ENCODE data around the gene EMX2.

Gene EMX2

DNA sequence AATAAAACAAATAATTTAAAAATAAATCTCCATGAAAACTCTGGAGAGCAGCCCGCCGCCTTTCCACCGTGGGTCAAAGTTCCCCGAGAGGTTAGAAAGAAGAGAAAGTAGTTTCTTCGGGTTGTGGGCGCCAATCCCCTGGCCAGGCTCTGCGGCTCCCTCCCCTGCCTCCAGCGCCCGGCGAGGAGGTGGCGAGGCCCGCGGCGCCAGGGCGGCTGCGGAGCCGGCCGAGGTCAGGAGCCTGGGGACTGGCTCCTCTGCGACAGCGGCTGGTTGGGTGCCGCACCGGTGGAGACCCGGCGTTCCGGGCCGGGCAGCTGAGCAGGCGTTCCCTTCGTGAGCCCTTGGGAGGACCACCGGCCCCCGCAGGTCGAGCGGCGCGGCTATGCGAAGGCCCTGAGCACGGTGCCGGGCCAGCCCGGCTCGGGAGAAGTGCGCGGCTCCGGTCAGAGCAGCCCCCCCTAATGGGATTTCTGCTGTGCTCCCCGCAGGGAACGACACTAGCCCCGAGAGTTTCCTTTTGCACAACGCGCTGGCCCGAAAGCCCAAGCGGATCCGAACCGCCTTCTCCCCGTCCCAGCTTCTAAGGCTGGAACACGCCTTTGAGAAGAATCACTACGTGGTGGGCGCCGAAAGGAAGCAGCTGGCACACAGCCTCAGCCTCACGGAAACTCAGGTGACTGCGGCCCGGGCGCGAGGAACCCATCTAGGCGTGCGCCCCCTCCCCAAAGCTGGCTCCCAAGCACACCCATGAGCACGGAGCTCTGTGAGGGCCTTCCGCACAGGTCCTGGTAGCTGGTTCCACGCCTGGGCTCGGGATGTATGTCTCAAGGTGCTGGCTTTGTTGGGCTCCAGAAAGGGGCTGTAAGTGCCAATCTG is 2.8 kb downstream of the EMX2 start:
- DNase-seq, result no peak

DNA sequence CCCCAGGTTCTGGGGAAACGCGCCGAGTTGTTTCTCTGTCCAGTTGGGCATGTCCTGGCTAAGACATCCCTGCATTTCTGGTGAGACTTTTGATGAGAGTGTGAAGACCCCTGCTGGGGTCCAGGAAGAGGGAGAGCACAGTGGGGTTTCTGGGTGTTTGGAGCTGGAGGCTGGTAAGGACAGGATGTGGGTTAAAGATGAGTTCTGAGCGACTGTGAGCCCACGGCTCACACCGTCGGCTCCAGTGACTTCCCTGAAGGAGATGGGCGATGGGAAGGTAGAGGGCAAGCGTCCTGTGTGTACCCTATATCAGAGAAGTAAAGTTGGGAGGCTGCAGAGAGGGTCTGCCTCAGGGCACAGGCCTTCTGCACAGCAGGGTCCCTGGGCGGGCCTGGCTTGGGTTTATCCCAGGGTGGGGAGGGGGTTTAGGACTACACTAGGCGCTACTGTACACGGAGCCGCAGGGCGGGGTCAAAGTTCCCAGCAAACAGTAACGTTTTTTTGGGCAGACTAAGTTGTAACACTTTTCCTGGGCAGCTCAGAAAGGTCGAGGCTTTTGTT is 3.6 kb downstream of the EMX2 start:
- DNase-seq, result no peak

DNA sequence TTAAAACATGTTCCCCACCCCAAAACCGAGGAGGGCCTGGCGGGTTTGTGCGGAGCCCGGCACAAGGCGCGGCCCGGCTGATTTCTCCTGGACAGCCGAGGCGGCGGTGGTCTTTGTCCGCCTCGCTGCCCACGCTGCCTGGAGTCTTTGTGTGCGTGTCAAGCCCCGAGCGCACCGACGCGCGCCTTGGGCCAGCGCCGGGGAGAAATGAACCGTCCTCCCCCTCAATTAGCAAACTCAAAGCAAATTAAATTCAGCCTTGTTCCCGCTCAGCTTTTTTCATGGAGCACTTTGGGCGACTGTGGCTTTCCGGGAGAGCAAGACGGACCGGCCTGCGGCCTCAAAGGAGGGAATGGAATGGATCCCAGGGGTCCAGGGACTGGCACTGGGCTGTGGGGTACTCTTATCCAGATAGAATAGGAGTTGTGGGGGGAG is 4.1 kb downstream of the EMX2 start:
- DNase-seq, result no peak

DNA sequence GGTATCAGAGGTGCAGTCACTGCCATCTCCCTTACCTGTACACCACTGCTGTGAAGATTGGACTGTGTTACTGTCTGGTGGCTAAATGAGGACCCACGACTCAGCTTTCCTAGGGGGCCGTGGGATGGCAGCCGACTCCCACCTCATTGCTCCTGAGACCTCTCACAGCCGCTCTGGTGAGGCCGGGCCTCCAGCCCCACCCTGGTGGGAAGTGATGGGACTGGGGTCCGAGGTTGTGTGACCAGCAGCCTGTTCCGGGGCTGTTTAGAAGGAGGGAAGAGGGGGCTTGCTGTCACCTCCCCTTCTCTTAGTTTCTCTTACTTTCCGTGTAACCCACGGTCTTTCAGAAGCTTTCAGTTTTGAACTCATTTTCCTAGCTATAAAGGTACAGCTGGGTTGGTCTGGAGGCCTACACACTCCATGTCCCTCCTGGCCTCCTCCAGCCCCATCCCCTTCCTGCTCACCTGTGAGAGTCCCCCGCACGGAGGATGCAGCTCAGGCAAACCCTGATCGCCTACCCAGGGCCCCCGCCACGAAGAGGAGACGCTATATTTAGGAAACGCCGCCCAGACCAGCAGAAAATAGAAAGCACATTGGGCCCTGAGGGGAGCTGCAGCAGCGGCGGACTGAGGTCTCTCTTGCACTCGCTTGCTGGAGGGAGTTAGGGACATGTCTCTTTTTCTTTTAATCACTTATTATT is 4.6 kb downstream of the EMX2 start:
- DNase-seq, result no peak

DNA sequence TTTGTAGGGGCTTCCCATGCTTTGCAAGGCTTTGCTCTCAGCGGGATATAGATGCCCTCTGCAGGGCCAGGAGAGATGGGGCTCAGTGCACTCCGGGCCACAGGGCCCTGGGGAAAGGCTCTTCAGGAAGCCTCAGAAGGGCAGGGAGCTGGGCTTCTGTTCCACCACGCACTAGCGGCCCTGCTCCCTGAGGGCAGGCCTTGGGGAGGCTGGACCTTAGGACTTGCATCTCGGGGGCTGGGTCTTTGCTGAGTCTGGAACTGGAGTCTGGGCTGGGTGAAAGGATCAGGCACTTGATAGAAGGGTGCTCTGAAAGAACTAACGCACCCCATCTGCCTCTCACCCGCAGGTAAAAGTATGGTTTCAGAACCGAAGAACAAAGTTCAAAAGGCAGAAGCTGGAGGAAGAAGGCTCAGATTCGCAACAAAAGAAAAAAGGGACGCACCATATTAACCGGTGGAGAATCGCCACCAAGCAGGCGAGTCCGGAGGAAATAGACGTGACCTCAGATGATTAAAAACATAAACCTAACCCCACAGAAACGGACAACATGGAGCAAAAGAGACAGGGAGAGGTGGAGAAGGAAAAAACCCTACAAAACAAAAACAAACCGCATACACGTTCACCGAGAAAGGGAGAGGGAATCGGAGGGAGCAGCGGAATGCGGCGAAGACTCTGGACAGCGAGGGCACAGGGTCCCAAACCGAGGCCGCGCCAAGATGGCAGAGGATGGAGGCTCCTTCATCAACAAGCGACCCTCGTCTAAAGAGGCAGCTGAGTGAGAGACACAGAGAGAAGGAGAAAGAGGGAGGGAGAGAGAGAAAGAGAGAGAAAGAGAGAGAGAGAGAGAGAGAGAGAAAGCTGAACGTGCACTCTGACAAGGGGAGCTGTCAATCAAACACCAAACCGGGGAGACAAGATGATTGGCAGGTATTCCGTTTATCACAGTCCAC is 5.4 kb downstream of the EMX2 start:
- DNase-seq, result no peak

DNA sequence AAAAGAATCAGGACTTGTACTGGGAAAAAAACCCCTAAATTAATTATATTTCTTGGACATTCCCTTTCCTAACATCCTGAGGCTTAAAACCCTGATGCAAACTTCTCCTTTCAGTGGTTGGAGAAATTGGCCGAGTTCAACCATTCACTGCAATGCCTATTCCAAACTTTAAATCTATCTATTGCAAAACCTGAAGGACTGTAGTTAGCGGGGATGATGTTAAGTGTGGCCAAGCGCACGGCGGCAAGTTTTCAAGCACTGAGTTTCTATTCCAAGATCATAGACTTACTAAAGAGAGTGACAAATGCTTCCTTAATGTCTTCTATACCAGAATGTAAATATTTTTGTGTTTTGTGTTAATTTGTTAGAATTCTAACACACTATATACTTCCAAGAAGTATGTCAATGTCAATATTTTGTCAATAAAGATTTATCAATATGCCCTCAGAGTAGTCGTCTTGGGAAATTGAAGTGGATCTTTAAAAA is 6.6 kb downstream of the EMX2 start:
- DNase-seq, result no peak

DNA sequence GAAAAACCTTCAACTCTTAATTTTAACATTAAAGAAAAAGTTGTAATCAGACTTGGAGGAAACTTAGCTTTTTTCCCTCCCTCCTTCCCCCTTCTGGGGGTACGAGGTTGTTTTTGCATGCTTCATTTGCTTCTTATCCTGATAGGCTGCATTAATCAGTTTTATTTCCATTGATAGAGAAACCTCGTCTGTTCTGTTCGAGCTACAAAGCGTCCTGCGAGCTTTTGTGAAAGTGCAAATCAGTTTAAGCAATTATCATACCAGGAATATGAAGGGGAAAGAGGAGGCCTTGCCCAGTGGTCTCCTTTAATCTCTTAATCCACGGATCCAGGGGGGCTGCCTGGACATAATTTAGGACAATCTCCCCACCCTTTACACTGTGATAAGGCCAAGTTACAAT is 7.5 kb downstream of the EMX2 start:
- DNase-seq, result no peak

DNA sequence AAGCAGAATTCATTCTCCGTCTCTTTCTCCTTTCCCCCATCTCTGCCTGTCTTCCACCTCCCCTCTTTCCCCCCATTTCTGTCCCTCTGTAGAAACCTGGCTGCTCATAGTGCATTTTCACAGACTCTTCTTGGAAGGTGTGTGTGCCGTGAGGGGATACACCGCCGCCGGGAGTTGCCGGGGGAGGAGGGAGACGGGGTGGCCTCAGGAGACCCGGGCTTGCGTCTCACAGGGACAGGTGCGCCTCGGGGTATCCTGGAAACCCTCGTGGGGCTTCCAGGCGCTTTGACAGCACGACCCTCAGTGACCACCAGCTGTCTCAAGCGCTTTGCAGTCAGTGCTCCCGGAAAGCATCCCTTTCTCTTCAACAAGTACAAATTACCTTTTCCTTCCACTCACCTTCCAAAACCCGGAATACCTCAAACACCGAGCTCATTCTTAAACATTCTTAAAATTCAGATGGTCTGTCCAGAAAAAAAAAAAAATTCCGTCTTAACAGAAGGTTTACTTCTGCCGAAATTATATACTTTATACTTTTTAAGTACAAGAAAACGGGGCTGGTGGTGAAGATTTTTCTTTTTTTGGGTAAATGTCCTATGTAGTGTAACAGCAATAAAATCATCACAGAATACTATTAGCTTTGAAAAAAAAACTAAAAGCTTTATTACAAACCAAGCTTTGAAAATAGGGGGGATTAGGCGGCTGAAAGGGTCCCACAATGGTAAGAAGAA is 8.2 kb downstream of the EMX2 start:
- DNase-seq, result no peak

DNA sequence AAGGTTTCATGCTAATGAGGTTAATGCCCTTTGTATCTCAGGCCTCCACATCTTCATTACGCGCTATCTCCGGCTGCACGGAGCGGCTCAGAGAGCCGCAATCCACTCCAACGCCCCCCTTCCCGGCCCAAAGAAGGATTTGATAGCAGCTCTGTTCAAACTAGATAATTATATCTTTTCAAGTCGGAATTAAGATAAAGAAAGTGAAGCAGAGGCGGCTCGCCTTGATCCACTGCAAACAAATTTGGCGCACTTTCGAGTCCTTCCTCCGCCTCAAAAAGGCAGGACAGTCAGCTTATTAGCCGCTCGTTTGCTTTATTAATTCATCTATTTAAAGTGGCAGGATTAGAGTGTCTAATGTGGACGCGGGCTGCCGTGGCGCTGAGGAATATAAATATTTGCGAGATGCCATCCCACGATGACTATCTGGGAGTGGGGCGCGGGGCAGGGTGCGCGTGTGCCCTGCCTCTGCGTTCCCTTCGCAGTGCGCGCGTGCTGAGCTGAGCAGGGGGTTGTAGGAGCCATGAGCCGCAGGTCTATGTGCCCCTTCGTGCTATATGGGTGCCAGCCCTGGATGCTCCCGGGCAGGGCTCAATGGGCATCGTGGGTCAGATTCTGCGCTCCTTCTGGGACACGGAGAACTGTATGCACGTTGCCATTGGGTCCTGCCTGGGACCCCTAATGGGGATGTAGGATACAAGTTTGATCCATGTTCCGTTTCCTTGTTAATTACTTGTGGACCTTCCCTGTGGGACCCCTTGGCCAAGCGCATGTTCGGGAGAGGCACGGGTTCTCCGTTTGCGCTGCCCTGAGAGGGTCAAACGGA is 9.0 kb downstream of the EMX2 start:
- no peak for DNase-seq

DNA sequence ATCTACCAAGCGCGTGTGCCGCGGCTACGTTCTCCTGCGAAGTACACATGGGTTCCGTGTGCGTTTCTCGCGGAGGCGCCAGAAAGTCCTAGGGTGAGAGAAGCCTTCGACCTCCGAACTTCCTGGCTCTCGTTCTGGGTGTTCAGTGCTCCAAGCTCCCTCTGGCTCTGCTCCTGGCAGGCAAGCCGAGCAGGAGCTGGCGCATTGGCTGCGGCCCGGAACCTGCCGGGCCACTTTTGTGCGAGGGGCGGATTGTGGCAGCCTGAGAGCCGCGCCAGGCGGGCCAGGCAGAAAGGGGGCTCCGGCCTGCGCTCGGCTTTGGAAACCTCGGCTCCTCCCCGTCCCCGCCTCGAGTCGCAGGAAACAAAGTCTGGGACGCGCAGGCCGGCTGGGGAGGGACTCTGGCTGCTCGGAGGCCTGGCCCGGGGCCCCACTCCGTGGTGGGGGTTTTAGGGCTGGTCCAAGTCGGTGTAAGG is 9.6 kb downstream of the EMX2 start:
- DNase-seq, result no peak

DNA sequence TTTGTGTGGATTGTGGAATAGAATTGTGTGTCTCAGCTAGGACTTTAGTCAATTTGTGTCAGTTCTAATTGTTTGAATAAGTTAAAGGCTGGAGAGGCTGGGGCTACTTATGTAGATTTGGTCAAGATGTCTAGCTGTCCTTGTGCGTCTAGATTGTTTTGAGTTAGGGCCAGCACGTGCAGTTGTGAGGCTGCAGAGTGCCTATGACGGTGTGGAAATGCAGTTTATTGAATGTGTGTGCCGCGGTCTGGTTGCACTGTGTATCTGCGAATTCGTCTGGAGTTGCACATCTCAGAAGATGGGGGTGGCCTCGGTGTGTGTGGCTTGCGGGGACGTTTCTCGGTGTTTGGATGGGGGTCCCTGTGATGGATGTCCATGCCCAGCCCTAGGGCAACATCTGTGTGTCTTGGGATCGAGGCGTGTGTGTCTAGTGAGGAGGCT is 10.2 kb downstream of the EMX2 start:
- no peak for DNase-seq

DNA sequence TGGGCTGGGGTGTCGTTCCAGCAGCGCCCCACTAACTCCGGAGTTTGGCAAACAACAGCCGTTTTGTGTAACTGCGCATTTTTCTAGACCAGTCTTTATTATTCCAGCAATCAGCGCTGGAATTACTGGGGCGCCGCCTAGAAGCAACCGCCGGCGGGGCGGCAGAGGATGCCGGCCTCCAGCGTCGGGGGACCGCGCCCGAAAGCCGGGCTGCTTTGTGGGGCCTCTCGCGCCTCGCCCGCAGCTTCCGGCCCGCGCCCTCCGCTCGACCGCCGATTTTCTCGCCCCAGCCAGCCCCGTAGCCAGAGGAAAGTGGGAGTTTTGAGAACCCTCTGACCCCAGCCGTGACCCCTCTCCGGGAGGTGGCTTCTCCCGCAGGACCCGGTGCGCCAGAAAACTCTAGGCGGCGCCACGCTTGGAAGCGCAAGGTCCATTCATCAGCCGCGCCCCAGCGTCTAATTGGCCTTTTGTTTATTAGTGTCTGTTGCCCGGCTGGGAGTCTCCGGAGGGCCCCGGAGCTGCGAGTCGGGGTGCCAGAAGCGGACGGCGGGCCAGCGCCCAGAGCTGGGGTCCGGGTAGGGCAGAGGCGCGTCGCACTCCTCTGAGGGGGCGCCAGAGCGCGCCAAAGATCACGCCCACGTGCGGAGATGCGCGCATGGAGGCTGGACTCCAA is 10.7 kb downstream of the EMX2 start:
- no peak for DNase-seq

DNA sequence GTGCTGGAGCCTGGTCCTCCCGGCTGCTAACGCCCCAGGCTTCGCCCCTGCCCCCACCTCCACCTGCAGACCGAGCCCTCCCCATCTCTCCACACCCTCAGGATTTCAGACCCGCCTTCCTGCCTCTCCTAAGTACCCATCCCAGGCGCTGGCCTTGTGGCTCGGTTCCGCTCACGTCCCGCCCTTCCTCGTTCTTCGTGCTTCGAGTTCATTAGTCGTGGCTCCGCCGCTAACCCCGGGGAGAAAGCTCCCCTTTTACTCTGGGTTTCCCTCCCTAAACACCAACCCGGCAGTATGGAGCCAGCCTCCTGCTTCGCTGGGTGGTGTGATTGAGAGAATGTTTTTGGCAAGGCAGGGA is 11.2 kb downstream of the EMX2 start:
- DNase-seq, result no peak

DNA sequence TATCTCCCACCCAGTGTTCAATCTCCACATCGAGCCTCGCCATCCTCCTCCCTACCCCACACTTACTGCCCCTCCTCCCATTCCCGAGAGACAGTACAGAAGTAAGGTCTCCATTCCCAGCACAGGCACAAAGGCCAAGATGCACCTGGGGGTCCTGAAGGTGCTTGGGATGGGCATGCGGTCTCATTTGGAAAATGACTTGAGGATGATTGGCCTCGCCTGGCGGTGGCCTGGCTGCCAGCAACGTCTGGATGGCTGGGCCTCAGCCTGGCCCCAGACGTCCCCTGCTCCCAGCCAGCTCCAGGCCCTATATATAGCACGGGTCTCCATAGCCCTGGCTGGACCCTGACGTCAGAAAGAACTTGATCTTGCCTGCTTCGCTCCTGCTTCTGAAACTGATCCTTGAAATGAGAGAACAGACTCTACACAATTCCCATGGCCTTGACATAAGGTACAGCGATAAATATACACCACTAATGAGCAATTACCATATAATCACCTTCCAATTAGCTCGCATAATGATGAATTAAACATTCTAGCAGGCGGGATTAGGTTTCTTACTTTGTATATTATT is 11.8 kb downstream of the EMX2 start:
- no peak for DNase-seq

DNA sequence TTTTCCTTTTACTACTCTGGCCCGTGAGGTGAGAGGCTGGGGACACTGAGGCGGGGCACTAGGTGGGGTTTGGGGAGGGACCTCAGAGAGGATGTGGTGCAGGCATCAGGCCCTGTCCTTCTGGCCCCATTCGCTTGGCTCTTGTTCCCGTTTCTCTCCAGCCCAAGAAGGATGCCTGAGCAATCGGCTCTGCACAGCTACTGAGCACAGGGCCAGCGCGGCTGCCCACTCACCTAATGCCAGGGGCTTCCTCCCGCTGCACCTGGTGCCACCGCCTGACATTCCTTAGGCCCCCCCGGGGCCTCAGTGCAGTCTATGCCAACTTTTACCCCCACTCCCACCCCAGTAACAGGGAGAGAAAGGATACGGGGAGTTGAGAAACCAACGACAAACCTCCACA is 12.5 kb downstream of the EMX2 start:
- DNase-seq, result no peak

DNA sequence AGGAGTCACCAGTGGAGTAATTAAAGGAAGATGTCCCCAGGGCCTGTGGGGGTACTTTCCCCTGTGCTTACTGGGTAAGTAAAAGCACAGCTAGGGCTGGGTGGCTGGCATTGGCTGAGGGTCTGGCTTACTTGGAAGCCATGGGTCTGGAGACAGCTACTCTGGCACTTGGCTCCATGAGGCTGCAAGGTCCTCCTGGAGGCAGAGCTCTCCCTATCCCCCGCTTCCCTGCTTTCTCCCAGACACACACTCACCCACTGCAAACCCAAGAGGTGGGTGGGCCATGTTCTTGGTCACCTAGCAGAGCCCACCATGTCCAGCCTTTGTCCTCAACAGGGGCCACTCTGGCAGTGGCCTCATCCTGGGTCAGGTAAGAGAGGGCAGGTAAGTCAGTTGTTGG is 13.3 kb downstream of the EMX2 start:
- no peak for DNase-seq

DNA sequence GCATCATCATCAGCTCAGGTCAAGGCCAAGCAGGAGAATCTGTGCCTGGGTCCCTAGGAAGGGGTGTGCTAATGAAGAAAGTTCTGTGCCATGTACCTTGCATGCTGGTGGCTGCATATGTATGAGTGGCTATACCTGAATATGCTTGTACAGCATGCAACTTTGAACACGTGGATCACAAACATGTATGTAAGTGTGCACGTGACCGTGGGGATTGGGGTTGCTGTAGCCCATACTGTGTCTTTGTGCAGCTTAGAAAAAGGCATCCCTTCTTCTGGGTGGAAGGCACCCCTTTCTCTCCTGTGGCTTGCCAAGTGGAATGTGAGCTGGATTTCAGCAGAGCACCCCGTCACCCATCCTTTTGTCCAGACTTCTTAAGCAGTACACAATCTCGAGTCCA is 13.8 kb downstream of the EMX2 start:
- DNase-seq, result no peak

DNA sequence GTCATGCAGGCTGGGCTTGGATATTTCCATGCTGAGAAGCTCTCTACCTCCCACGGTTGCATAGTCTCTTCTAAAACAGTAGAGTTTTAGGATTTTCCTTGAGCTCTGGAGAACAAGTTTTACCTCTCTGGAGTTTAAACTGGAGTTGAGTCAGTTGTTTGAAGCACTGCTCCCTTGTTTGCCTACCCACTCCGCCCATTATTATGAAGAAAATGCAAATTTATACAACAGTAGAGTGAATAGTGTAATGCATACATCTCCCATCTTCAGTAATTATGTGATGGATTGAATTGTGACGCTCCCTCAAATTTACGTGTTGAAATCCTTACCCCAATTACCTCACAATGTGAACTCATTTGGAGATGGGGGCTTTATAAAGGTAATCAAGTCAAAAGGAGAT is 17.2 kb downstream of the EMX2 start:
- no peak for DNase-seq

DNA sequence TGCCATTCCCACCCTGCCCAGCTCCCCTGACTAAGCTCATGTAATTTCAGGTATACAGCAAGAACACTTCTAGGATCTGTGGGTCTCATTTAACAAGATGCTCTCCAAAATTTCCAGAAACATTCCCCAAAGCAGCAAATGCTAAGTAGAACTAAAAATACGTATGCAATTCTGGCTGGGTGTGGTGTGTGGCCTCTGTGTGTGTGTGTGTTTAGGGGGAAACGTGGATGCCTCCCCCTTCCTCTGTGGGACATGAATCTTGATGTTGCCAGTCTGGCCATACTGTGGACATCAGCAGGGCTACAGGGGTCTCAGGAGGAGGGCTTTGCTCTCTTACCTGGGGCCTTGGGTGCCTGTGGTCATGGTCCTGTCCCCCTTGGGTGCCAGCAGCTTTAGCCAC is 18.4 kb downstream of the EMX2 start:
- DNase-seq, result no peak

DNA sequence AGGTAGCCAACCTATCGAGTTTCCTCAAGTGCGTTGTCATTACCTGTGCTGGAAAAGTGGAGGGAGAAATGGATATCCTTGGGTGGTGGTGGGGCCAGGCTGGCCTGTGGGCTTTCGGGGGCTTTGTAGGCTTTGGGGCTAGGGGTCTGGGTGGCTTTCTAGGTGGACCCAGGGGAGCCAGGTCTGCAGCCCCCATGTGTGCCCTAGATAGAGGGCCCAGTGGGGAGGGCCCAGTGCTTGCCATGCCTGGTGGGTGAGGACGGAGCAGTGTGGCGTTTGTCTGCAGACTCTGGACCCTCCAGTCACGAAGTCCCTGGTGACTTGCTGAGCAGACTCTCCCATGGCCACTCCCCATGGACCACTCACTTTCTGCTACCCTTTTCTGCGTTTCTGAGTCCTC is 19.7 kb downstream of the EMX2 start:
- no peak for DNase-seq
